ENCODE data around the gene MOSPD2. TPM values are rescaled to one million over a fixed set of nuclear protein-coding genes. Genes with fewer than 3 reads are reported as not detected.

MOSPD2 gene
- 5.6 TPM for polyA plus RNA-seq

- peaks cover 2 to 9% (median 8%) of the 10 kb centered on the region in 3 donors for H3K4me1 Mint-ChIP-seq
- H3K27me3 Mint-ChIP-seq, result no peaks in the 10 kb centered on the region
- peaks cover 0 to 3% (median 2%) of the 10 kb centered on the region in 3 donors for H3K9me3 Mint-ChIP-seq
- H3K27ac Mint-ChIP-seq, result peak within 1 kb of the TSS; percentile 88 to 95 (median 92)
- peak within 1 kb of the TSS; percentile 89 to 98 (median 94) for H3K4me3 Mint-ChIP-seq
- peaks cover 6% of the 10 kb centered on the region for H3K36me3 Mint-ChIP-seq
Measured at GRCh38 chrX:14872851-14873675, at the start of gene MOSPD2, which contains the start of gene FANCB. MOSPD2 (plus strand) TSS chrX:14873421; CDS start chrX:14873529, 108 bp downstream. FANCB (minus strand) TSS chrX:14873069; CDS start chrX:14865510, 7,559 bp downstream.

- Mint-ChIP-seq H3K36me3 (no peaks in the 10 kb centered on the region), H3K9me3 (peaks cover 2 to 9% (median 3%) of the 10 kb centered on the region in 3 donors), H3K4me3 (no peak overlapping the region), H3K27ac (no peak overlapping the region), H3K4me1 (no peaks in the 10 kb centered on the region), H3K27me3 (no peaks in the 10 kb centered on the region)
Measured at GRCh38 chrX:14825851-14826250, 47.4 kb upstream of the MOSPD2 start.

GRCh38 chrX:14826319-14826718, 46.9 kb upstream of the MOSPD2 start:
- H3K4me3 Mint-ChIP-seq, result peak overlapping the region in 1 of 4 donors; percentile 4
- no peak overlapping the region for H3K27ac Mint-ChIP-seq
- no peaks in the 10 kb centered on the region for H3K4me1 Mint-ChIP-seq
- H3K9me3 Mint-ChIP-seq, result peaks cover 2 to 9% (median 3%) of the 10 kb centered on the region in 3 donors
- H3K36me3 Mint-ChIP-seq, result no peaks in the 10 kb centered on the region
- no peaks in the 10 kb centered on the region for H3K27me3 Mint-ChIP-seq

GRCh38 chrX:14829643-14830042, 43.6 kb upstream of the MOSPD2 start:
- peaks cover 3 to 9% (median 4%) of the 10 kb centered on the region in 3 donors for H3K9me3 Mint-ChIP-seq
- no peaks in the 10 kb centered on the region for H3K27me3 Mint-ChIP-seq
- H3K36me3 Mint-ChIP-seq, result peaks cover 2% of the 10 kb centered on the region
- no peaks in the 10 kb centered on the region for H3K4me1 Mint-ChIP-seq
- no peak overlapping the region for H3K4me3 Mint-ChIP-seq
- H3K27ac Mint-ChIP-seq, result no peak overlapping the region

- Mint-ChIP-seq H3K27me3 (no peaks in the 10 kb centered on the region), H3K4me3 (no peak overlapping the region), H3K4me1 (no peaks in the 10 kb centered on the region), H3K27ac (no peak overlapping the region), H3K9me3 (peaks cover 3 to 12% (median 4%) of the 10 kb centered on the region in 3 donors), H3K36me3 (peaks cover 6% of the 10 kb centered on the region)
Measured at GRCh38 chrX:14832151-14832550, 41.1 kb upstream of the MOSPD2 start.

GRCh38 chrX:14832586-14832985, 40.6 kb upstream of the MOSPD2 start:
- no peaks in the 10 kb centered on the region for H3K4me1 Mint-ChIP-seq
- peaks cover 3 to 12% (median 4%) of the 10 kb centered on the region in 3 donors for H3K9me3 Mint-ChIP-seq
- H3K36me3 Mint-ChIP-seq, result peaks cover 6% of the 10 kb centered on the region
- no peak overlapping the region for H3K27ac Mint-ChIP-seq
- H3K27me3 Mint-ChIP-seq, result no peaks in the 10 kb centered on the region
- no peak overlapping the region for H3K4me3 Mint-ChIP-seq

GRCh38 chrX:14837155-14837554, 36.1 kb upstream of the MOSPD2 start:
- Mint-ChIP-seq H3K4me1 (no peaks in the 10 kb centered on the region), H3K36me3 (peaks cover 10% of the 10 kb centered on the region), H3K27me3 (peaks cover 2% of the 10 kb centered on the region), H3K4me3 (no peak overlapping the region), H3K9me3 (peaks cover 0 to 3% (median 0%) of the 10 kb centered on the region in 3 donors), H3K27ac (no peak overlapping the region)

GRCh38 chrX:14843666-14844065, 29.6 kb upstream of the MOSPD2 start:
- Mint-ChIP-seq H3K27ac (no peak overlapping the region), H3K4me1 (no peaks in the 10 kb centered on the region), H3K36me3 (peaks cover 7% of the 10 kb centered on the region), H3K4me3 (no peak overlapping the region), H3K9me3 (no peaks in the 10 kb centered on the region), H3K27me3 (peaks cover 2% of the 10 kb centered on the region)

- peaks cover 6 to 7% (median 6%) of the 10 kb centered on the region in 3 donors for H3K4me1 Mint-ChIP-seq
- peaks cover 0 to 3% (median 3%) of the 10 kb centered on the region in 3 donors for H3K9me3 Mint-ChIP-seq
- no peak overlapping the region for H3K4me3 Mint-ChIP-seq
- H3K27me3 Mint-ChIP-seq, result no peaks in the 10 kb centered on the region
- H3K36me3 Mint-ChIP-seq, result peaks cover 2% of the 10 kb centered on the region
- peak overlapping the region in 1 of 3 donors; percentile 41 for H3K27ac Mint-ChIP-seq
Measured at GRCh38 chrX:14851526-14851925, 21.7 kb upstream of the MOSPD2 start.

GRCh38 chrX:14864631-14865030, 8.6 kb upstream of the MOSPD2 start:
- Mint-ChIP-seq H3K9me3 (peaks cover 2 to 18% (median 10%) of the 10 kb centered on the region in 3 donors), H3K36me3 (no peaks in the 10 kb centered on the region), H3K27me3 (no peaks in the 10 kb centered on the region), H3K4me1 (no peaks in the 10 kb centered on the region), H3K27ac (no peak overlapping the region), H3K4me3 (no peak overlapping the region)

- no peaks in the 10 kb centered on the region for H3K36me3 Mint-ChIP-seq
- no peak overlapping the region for H3K27ac Mint-ChIP-seq
- no peak overlapping the region for H3K4me3 Mint-ChIP-seq
- H3K27me3 Mint-ChIP-seq, result no peaks in the 10 kb centered on the region
- no peaks in the 10 kb centered on the region for H3K4me1 Mint-ChIP-seq
- peaks cover 2 to 18% (median 10%) of the 10 kb centered on the region in 3 donors for H3K9me3 Mint-ChIP-seq
Measured at GRCh38 chrX:14865201-14865600, 8.0 kb upstream of the MOSPD2 start.

- Mint-ChIP-seq H3K27me3 (no peaks in the 10 kb centered on the region), H3K4me1 (peaks cover 1 to 7% (median 5%) of the 10 kb centered on the region in 3 donors), H3K36me3 (peaks cover 2% of the 10 kb centered on the region), H3K27ac (no peak overlapping the region), H3K9me3 (peaks cover 2 to 15% (median 11%) of the 10 kb centered on the region in 3 donors), H3K4me3 (peak overlapping the region in 1 of 4 donors; percentile 79)
Measured at GRCh38 chrX:14871767-14872166, 1.5 kb upstream of the MOSPD2 start.

- Mint-ChIP-seq H3K9me3 (peaks cover 0 to 10% (median 5%) of the 10 kb centered on the region in 3 donors), H3K4me3 (peak overlapping the region; percentile 89 to 98 (median 94)), H3K27ac (no peak overlapping the region), H3K27me3 (no peaks in the 10 kb centered on the region), H3K36me3 (peaks cover 6% of the 10 kb centered on the region), H3K4me1 (peaks cover 1 to 7% (median 7%) of the 10 kb centered on the region in 3 donors)
Measured at GRCh38 chrX:14872355-14872754, 866 bp upstream of the MOSPD2 start.

- H3K4me1 Mint-ChIP-seq, result peaks cover 4 to 10% (median 10%) of the 10 kb centered on the region in 3 donors
- peak overlapping the region; percentile 88 to 95 (median 92) for H3K27ac Mint-ChIP-seq
- H3K36me3 Mint-ChIP-seq, result peaks cover 6% of the 10 kb centered on the region
- H3K9me3 Mint-ChIP-seq, result peaks cover 0 to 2% (median 0%) of the 10 kb centered on the region in 3 donors
- H3K27me3 Mint-ChIP-seq, result no peaks in the 10 kb centered on the region
- peak overlapping the region; percentile 89 to 98 (median 94) for H3K4me3 Mint-ChIP-seq
Measured at GRCh38 chrX:14873676-14874049, 442 bp downstream of the MOSPD2 start.

- H3K9me3 Mint-ChIP-seq, result peaks cover 0 to 2% (median 0%) of the 10 kb centered on the region in 3 donors
- peak overlapping the region in 1 of 4 donors; percentile 6 for H3K4me3 Mint-ChIP-seq
- peaks cover 4 to 10% (median 10%) of the 10 kb centered on the region in 3 donors for H3K4me1 Mint-ChIP-seq
- H3K36me3 Mint-ChIP-seq, result peaks cover 6% of the 10 kb centered on the region
- H3K27ac Mint-ChIP-seq, result no peak overlapping the region
- no peaks in the 10 kb centered on the region for H3K27me3 Mint-ChIP-seq
Measured at GRCh38 chrX:14875624-14876023, 2.4 kb downstream of the MOSPD2 start.

Data from IgD-negative memory B cell (primary cell).